GM18873 (cell line): ENCODE results near the gene CREB3.
A peak's percentile ranks its signal among the peaks of the same experiment; 100 is the strongest.

Source experiments
- ATAC-seq: cut with Tn5 transposase; IDR thresholded peaks from one replicate; pipeline ENCODE4 v1.9.1; 2021; ENCODE audit warnings: mild to moderate bottlenecking, moderate library complexity, moderate number of reproducible peaks; ENCODE audit not compliant: unreplicated experiment, low FRiP score

The CREB3 gene, protein sequence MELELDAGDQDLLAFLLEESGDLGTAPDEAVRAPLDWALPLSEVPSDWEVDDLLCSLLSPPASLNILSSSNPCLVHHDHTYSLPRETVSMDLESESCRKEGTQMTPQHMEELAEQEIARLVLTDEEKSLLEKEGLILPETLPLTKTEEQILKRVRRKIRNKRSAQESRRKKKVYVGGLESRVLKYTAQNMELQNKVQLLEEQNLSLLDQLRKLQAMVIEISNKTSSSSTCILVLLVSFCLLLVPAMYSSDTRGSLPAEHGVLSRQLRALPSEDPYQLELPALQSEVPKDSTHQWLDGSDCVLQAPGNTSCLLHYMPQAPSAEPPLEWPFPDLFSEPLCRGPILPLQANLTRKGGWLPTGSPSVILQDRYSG

DNA sequence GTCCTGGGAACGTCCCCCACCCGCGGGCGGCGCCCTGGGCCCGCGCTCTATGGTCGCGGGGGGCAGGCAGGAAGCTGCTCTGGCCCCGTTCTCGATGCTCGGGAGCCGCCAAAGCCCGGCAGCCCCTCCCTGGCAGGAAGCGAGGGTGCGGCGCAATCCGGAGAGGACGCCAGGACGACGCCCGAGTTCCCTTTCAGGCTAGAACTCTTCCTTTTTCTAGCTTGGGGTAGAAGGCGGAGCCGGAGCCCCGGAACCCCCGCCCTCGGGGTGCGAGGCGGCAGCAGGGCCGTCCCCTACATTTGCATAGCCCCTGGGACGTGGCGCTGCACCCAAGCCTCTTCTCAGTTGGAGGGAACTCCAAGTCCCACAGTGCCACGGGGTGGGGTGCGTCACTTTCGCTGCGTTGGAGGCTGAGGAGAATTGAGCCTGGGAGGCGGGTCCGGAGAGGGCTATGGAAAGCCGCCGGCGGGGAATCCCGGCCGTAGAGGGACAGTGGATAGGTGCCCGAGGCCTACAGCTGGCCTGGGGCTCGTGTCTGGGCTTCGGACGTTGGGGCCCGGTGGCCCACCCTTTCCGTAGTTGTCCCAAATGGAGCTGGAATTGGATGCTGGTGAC, at the start of gene CREB3, which contains the start of gene TLN1:
Gene CREB3 (plus strand): TSS at position 482 of the 615 bp plus-strand sequence. CDS start 107 bp downstream, at position 589.
Gene TLN1 (minus strand): TSS at position 11 of the 615 bp plus-strand sequence. CDS start 6,501 bp downstream, outside the sequence.
- ATAC-seq, result peak; percentile 83

GRCh38 chr9:35683323-35683722, 49.1 kb upstream of the CREB3 start:
- no peak for ATAC-seq

GRCh38 chr9:35684921-35685320, 47.5 kb upstream of the CREB3 start:
- no peak for ATAC-seq

DNA sequence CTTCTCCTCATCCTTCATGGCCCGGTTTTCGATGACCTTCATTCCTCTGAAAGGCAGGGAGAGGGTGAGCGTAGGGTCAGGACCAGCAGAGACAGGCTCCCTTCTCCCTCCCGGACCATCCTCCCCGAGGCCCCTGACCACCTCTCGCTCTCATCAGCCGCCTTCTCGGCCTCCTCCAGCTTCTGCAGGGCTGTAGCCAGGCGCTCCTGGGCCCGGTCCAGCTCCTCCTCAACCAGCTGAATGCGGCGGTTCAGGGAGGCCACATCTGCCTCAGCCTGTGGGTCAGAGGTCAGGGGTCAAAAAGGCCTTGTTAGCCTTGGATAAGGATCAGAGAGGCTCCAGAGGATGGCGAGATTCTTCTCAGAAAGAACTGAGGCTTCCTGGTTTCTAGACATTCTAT, 47.0 kb upstream of the CREB3 start:
- ATAC-seq, result no peak

DNA sequence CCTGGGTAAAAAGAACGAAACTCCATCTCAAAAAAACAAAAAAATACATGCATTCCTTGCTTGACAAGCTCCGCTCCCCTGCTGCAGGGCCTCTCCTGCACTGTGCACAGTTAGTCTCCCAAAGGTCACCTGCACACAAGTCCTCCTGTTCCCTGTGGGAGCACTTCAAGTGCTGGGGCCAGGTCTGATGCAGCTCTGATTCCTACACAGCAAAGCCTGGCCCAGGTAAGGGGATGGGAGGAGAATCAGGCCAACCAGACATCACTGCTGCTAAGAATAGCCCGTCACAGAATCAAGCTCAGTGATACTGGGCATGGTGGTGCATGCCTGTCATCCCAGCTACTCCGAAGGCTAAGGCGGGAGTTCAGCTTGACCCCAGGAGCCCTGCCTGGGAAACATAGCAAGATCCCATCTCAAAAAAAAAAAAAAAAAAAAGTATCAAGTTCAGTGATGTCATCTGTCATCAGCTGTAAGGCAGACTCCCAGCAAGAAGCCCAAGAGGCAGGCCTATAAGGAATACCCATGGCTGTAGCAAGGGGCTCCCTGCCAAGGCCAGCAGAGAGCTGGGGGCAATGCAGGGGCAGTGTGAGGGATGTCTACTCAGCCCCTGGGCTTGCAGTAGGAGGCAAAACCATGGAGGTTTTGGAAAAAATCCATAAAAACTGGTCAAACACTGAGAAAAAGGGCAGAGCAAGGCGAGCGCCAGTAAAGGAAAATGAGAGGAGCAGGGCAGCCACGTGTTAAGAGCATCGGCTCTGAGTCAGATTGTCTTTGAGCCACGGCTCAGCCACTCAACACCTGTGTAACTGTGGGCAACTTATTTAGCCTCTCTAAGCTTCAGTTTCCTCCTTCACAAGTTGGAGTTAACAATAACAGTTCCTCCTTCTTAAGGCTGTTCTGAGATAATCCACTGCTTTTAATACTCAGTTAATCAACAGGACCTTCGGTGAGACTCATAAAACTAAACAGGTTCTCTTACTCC, 46.0 kb upstream of the CREB3 start:
- ATAC-seq, result no peak

DNA sequence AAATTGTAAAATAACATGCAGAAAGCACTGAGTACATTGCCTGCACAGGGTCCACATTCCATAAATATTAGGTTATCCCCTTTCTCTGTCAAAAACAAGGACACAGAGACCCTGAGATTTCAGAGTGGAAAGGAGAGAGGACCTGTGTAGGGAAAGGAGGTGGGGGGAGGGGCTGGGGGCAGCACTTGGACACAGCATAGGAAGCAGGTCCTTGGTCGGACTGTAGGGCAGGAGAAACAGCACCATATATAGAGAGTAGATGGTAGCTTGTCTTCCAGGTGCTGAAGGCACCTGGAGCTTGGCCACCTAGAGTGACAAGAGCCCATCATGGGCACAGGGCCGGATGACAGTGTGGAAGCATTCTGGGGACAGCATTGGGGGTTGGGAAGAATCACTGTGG, 45.2 kb upstream of the CREB3 start:
- no peak for ATAC-seq

DNA sequence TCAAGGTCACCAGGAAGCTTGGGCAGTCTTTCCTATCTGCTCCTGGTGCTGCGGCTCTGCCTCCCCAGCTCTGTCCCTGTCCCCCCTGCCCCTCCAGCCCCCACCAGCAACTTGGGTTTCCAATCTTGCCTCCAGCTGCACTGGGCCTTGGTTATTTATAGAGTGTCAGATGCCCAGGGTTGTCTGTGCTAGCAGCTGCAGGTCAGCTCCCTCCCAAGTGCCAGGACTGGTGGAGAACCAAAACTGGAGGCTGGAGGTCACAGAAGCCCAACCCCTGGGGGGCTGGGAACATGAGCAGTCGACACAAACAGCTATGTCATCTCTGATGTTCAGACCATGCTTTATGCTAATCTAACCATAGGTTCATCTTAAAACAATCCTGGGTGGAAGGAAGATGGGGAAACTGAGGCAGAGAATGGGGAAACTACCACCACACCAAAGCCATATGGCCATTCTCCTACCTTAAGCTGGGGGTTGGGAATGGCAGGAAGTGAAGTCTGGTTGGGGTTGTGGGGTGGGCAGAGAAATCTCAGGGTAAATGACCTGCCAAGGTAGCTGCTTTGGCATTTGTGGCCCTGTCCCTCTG, 44.4 kb upstream of the CREB3 start:
- no peak for ATAC-seq

- no peak for ATAC-seq
These were observed 43.6 kb upstream of the CREB3 start for GRCh38 chr9:35688558-35689541.

DNA sequence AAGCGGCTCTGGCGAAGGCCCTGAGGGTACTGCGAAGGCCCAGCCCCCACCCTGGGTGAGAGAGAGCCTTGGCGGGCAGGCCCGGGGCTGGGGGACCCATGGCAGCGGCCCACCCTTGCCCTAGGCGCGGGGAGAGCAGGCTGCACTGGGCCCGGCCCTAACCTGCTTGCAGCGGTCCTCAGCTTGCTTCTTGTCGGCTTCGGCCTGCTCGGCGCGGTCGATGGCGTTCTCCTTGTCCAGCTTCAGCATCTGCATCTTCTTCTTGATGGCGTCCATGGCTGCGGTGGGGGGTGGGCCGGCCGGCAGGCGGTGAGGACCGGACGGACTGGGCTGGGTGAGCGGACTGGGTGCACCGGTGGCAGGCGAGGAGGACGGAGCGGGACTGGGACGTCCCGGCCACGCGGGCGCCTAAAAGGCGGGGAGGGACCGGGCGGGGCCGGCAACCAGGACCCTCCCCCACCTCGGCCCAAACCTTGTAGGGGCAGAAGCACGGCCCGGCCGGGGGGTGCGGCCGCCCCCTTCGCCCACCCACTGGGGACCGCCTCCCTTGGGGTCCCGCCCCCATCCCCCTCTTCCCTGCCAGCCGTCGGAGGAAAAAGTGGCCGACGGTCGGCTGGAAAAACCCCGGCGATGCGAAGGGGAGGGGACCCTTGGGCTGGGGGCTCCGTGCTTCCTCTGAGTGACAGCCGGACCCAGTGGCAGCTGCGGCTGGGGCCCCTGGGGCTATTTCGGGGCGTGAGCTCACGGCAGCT, 42.7 kb upstream of the CREB3 start, which contains the start of gene TPM2:
Gene TPM2 (minus strand): TSS at position 384 of the 752 bp plus-strand sequence. CDS start 108 bp downstream, at position 276.
- ATAC-seq, result no peak

- no peak for ATAC-seq
These were observed 42.2 kb upstream of the CREB3 start for GRCh38 chr9:35690294-35690613.

- no peak for ATAC-seq
These were observed 41.7 kb upstream of the CREB3 start for GRCh38 chr9:35690614-35691333.

GRCh38 chr9:35691334-35691650, 41.2 kb upstream of the CREB3 start:
- no peak for ATAC-seq

DNA sequence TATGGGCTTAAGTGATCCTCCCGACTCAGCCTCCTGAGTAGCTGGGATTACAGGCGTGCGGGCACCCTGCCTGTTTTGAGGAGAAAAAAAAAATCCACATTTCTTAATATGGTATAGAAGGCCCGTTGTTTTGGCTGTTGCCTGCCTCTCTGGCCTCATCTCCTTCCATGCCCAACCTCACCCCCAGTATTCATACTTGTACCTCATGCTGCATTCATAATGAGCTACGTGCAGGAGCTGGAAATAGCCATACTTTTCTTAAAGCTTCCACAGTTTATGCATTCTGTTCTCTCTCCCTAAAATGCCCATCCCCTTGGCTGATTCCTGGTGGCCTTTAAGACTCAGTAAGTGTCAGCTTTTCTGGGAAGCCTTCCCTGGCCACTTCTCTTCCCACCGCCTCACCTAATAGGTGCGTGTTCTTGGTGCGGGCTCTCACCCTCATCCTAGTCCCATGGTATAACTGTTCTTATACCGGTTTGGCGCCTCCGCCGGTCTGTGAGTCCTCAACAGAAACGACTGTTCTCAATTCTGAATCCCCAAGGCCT, 40.6 kb upstream of the CREB3 start:
- no peak for ATAC-seq

DNA sequence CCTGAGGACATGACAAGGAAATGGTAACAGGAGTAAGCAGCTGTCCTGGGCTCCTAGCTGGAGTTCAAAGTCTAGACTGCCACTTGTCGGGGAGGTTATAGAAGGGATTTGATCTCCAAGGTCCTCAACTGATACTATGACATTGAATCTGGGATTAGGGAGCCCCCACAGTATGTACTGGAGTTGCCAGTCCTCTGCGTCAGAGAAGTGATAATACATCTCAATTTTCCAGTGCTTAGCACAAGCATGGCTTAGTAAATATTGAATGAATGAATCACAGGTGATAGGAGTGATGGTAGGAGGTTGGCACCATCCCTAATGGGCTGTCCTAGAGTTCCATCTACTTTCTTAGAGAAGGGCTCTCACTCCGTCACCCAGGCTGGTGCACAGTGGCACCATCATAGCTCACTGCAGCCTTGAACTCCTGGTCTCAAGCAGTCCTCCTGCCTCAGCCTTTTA, 36.5 kb upstream of the CREB3 start:
- ATAC-seq, result no peak

DNA sequence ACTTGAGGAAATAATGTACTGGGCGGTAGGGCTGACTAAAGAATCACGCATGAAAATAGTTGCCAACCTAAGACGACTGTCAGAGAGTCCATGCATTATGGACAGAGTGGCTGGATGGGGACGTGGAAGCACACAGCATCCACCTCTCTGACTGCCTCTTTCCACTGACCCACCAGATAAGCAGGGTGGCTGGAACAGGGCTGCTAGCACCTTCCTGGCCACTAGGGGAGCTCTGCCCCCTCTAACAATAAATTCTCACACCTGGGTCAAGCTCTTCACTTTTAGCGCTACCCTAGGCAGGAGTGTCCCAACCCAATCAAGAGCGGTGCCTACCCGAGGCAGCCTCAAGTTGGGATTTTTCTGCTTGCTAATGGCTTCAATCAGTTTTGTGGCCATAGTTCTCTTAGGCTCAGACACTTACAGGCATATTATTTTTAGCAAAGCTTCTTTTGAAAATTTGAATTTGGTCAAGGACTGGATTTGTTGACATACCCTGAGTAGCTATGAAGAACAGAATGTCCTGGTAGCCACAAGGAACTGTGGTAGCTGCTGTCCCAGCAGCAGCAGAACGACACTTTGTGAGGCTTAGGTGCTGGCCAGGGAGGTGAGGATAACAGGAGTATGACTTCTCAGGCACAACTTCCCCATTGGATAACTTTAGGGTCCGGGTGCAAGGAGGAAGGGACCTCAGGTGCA, 35.8 kb upstream of the CREB3 start:
- peak; percentile 52 for ATAC-seq

DNA sequence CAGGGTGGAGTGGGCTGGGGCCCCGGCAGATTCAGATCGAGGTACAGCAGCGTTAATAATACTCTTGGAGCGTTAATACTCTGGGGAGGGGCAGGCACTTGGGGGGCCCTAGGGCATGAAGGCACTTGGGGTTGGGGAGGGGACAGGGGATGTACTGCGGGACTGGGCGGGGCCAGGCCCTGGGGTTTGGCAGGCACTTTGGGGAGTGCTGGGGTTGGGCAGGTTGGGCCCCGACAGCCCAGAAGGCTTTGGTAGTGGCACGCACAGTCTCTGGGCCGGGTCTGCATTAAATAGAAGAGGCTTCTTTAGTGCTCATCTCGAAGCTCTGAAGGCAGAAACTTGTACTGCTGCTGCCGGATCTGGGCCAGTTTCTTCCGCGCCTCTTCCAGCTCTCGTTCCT, 35.0 kb upstream of the CREB3 start:
- ATAC-seq, result no peak

- ATAC-seq, result no peak
These were observed 34.2 kb upstream of the CREB3 start for GRCh38 chr9:35698231-35698630.
